K562 (cell line): Measurements from ENCODE around the gene MC1R. TPM values are rescaled to one million over a fixed set of nuclear protein-coding genes. Genes with fewer than 3 reads are reported as not detected.

Experiments
- CBX2 ChIP-seq: fragments of 200-600 bp; sonication (generic); IDR thresholded peaks from one replicate; pipeline ENCODE4 v1.6.1; 2012; ENCODE audit warnings: mild to moderate bottlenecking, low read length, inconsistent platforms; ENCODE audit not compliant: insufficient read depth, poor library complexity, severe bottlenecking
- CC2D1A ChIP-seq: fragments of 450-650 bp; IDR thresholded peaks from 2 replicates; pipeline ENCODE4 v1.6.1; 2017; ENCODE audit warnings: mild to moderate bottlenecking
- CEBPG ChIP-seq, 3 experiments: fragments of 200-800 bp in 1 of 3; sonication (Bioruptor generic) in 1 of 3; sonication (generic) in 1 of 3; formaldehyde crosslinking in 1 of 3; IDR thresholded peaks in 2 of 3; conservative IDR thresholded peaks in 1 of 3; 2 replicates each; pipeline versions ENCODE4 v1.6.1 to v1.8.0; 2016 to 2022; ENCODE audit warnings: missing compliant biosample characterization in 2 of 3, missing genetic modification characterization in 2 of 3, mild to moderate bottlenecking in 1 of 3, missing genetic modification reagents in 1 of 3
- CHD2 ChIP-seq: IDR thresholded peaks from 2 replicates; pipeline ENCODE4 v1.6.1; 2011; ENCODE audit warnings: low read depth, low read length
- ELK1 ChIP-seq: sonication (generic); formaldehyde crosslinking; IDR thresholded peaks from 2 replicates; pipeline ENCODE4 v1.8.1; 2022; ENCODE audit warnings: missing genetic modification reagents
- HDAC3 ChIP-seq: fragments of 450-650 bp; IDR thresholded peaks from 2 replicates; pipeline ENCODE4 v1.6.1; 2018; ENCODE audit warnings: borderline replicate concordance, mild to moderate bottlenecking, moderate library complexity; ENCODE audit not compliant: partially characterized antibody
- KAT7 ChIP-seq: sonication (generic); formaldehyde crosslinking; IDR thresholded peaks from 2 replicates; pipeline ENCODE4 v1.8.0; 2022; ENCODE audit warnings: missing genetic modification reagents, mild to moderate bottlenecking, borderline replicate concordance
- MECOM ChIP-seq: fragments of 250-450 bp; sonication (Bioruptor Pico); IDR thresholded peaks from 2 replicates; pipeline ENCODE4 v1.8.0; 2022; ENCODE audit warnings: inconsistent platforms
- MIER1 ChIP-seq: fragments of 450-650 bp; IDR thresholded peaks from 2 replicates; pipeline ENCODE4 v1.6.1; 2016; ENCODE audit warnings: antibody characterized with exemption, mild to moderate bottlenecking, low read depth
- MTA1 ChIP-seq: fragments of 450-650 bp; IDR thresholded peaks from 2 replicates; pipeline ENCODE4 v1.6.1; 2017; ENCODE audit warnings: borderline replicate concordance
- PHTF2 ChIP-seq: fragments of 250-450 bp; sonication (Bioruptor Pico); IDR thresholded peaks from 2 replicates; pipeline ENCODE4 v1.5.0; 2021; ENCODE audit warnings: mild to moderate bottlenecking
- RB1 ChIP-seq: fragments of 450-650 bp; IDR thresholded peaks from 2 replicates; pipeline ENCODE4 v1.6.1; 2017; ENCODE audit warnings: low read depth, mild to moderate bottlenecking
- SMARCA5 ChIP-seq: fragments of 450-650 bp; IDR thresholded peaks from 2 replicates; pipeline ENCODE4 v1.6.1; 2016
- SRSF1 ChIP-seq: fragments of 200-400 bp; formaldehyde crosslinking; IDR thresholded peaks from 2 replicates; pipeline ENCODE4 v1.6.1; 2017; ENCODE audit warnings: mild to moderate bottlenecking, low read depth, low read length, moderate library complexity
- THAP7 ChIP-seq: fragments of 250-450 bp; sonication (Bioruptor Pico); IDR thresholded peaks from 2 replicates; pipeline ENCODE4 v1.5.0; 2021
- XRCC4 ChIP-seq: IDR thresholded peaks from one replicate; pipeline ENCODE4 v1.6.1; 2011; ENCODE audit not compliant: insufficient read depth, insufficient read length; ENCODE audit errors: extremely low read depth
- polyA plus RNA-seq, 8 experiments: library from polyadenylated mRNA; depleted of rRNA in 4 of 8; stranded (reverse) in 5 of 8; unstranded in 3 of 8; fragments of >200 nt; fragmentation: Nextera tagmentation in 2 of 8; fragmentation: Illumina TruSeq in 1 of 8; extraction: Ambion mirVana in 2 of 8; extraction: Trizol in 1 of 8; gene quantifications; 2 replicates each; pipeline versions ENCODE4 v1.2.1 to v1.2.3, GENCODE V29; 2011 to 2014; ENCODE audit warnings: inconsistent platforms in 1 of 8, missing spikeins in 1 of 8
- total RNA-seq, 7 experiments: library from RNA; depleted of rRNA in 6 of 7; stranded (reverse); fragments of >200 nt in 6 of 7; fragmentation: Illumina TruSeq in 2 of 7; extraction: Trizol in 2 of 7; gene quantifications; 2 replicates each; pipeline versions ENCODE4 v1.2.1 to v1.2.3, GENCODE V29; 2011 to 2021; ENCODE audit warnings: low replicate concordance in 1 of 7
- TF ChIP-seq, protein P1 (sequence below): fragments of 450-650 bp; formaldehyde crosslinking; IDR thresholded peaks from 2 replicates; pipeline ENCODE4 v1.4.0; 2020; ENCODE audit warnings: mild to moderate bottlenecking, mixed read lengths
- TF ChIP-seq, protein P2 (sequence below): sonication (generic); formaldehyde crosslinking; IDR thresholded peaks from 2 replicates; pipeline ENCODE4 v1.8.0; 2022; ENCODE audit warnings: mild to moderate bottlenecking, missing genetic modification reagents
- TF ChIP-seq, protein P3 (sequence below): fragments of 250-450 bp; sonication (Bioruptor Pico); IDR thresholded peaks from 2 replicates; pipeline ENCODE4 v1.8.0; 2021; ENCODE audit warnings: moderate library complexity, mild to moderate bottlenecking, inconsistent platforms

Gene MC1R
- total and polyA plus RNA-seq, 9 of the 15 experiments (the other 6 are each of a cell fraction or from before 2014, with no cell fraction given) = 0.14 to 5.3 (median 2.5) TPM; not detected in 1

- no peak for TF ChIP-seq MIER1
- no peak for TF ChIP-seq MTA1
- TF ChIP-seq MECOM = no peak
- TF ChIP-seq SMARCA5 = no peak
- TF ChIP-seq XRCC4 = no peak
- no peak for TF ChIP-seq CHD2
- TF ChIP-seq, protein P1, sequence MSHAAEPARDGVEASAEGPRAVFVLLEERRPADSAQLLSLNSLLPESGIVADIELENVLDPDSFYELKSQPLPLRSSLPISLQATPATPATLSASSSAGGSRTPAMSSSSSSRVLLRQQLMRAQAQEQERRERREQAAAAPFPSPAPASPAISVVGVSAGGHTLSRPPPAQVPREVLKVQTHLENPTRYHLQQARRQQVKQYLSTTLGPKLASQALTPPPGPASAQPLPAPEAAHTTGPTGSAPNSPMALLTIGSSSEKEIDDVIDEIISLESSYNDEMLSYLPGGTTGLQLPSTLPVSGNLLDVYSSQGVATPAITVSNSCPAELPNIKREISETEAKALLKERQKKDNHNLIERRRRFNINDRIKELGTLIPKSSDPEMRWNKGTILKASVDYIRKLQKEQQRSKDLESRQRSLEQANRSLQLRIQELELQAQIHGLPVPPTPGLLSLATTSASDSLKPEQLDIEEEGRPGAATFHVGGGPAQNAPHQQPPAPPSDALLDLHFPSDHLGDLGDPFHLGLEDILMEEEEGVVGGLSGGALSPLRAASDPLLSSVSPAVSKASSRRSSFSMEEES = no peak
- no peak for TF ChIP-seq SRSF1
- TF ChIP-seq CEBPG (CRISPR knock-in tag; IDR thresholded peaks at IDR 0.05) = no peak
- no peak for TF ChIP-seq CEBPG (tag; conservative IDR thresholded peaks at IDR 0.05 in 1 of 2, IDR thresholded peaks at IDR 0.05 in 1 of 2)
- TF ChIP-seq, protein P2, sequence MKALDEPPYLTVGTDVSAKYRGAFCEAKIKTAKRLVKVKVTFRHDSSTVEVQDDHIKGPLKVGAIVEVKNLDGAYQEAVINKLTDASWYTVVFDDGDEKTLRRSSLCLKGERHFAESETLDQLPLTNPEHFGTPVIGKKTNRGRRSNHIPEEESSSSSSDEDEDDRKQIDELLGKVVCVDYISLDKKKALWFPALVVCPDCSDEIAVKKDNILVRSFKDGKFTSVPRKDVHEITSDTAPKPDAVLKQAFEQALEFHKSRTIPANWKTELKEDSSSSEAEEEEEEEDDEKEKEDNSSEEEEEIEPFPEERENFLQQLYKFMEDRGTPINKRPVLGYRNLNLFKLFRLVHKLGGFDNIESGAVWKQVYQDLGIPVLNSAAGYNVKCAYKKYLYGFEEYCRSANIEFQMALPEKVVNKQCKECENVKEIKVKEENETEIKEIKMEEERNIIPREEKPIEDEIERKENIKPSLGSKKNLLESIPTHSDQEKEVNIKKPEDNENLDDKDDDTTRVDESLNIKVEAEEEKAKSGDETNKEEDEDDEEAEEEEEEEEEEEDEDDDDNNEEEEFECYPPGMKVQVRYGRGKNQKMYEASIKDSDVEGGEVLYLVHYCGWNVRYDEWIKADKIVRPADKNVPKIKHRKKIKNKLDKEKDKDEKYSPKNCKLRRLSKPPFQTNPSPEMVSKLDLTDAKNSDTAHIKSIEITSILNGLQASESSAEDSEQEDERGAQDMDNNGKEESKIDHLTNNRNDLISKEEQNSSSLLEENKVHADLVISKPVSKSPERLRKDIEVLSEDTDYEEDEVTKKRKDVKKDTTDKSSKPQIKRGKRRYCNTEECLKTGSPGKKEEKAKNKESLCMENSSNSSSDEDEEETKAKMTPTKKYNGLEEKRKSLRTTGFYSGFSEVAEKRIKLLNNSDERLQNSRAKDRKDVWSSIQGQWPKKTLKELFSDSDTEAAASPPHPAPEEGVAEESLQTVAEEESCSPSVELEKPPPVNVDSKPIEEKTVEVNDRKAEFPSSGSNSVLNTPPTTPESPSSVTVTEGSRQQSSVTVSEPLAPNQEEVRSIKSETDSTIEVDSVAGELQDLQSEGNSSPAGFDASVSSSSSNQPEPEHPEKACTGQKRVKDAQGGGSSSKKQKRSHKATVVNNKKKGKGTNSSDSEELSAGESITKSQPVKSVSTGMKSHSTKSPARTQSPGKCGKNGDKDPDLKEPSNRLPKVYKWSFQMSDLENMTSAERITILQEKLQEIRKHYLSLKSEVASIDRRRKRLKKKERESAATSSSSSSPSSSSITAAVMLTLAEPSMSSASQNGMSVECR = peak; percentile 66; the same call in 1 of the 2 replicates
- TF ChIP-seq, protein P3, sequence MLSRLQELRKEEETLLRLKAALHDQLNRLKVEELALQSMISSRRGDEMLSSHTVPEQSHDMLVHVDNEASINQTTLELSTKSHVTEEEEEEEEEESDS = no peak
- no peak for TF ChIP-seq ELK1 (CRISPR knock-in tag)
- TF ChIP-seq RB1 = peak; percentile 78
- TF ChIP-seq THAP7 (CRISPR knock-in tag) = peak; percentile 70; the same call in 1 of the 2 replicates
- no peak for TF ChIP-seq HDAC3
- TF ChIP-seq KAT7 (CRISPR knock-in tag) = no peak; the same call in 1 of the 2 replicates
- no peak for TF ChIP-seq CBX2
- no peak for TF ChIP-seq CC2D1A
- no peak for TF ChIP-seq PHTF2 (CRISPR knock-in tag)
Observed at GRCh38 chr16:89873109-89873971, 45.3 kb upstream of the MC1R start, which contains the start of gene TCF25 (continued).
